ENCODE data around the gene PRMT9. TPM values are rescaled to one million over a fixed set of nuclear protein-coding genes. Genes with fewer than 3 reads are reported as not detected.
A peak's percentile ranks its signal among the peaks of the same experiment; 100 is the strongest.

The PRMT9 gene
- polyA plus RNA-seq, 1 experiment: 3.3 TPM

DNA sequence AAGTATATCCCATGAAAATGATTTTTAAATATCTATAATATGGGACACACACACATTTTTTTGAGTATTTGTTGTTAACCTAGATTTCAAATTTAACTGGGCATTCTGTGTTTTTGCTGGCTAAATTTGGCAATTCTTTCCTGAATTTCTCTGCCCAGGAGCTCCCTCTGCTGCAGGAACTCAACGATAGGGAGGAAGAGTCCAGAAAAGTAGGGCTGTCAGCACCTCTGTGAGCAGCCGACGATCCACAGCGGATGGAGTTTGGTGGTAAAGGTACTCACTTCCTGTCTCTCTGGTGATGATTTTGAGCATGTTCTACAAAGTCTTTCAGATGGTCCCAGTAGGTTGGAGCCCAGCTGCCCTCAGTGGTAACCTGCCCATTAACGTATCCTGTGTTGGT is 89.9 kb downstream of the PRMT9 start:
- ChIA-PET POLR2A (no interaction called here), CTCF (interaction anchor here (0.5 to 7.7 kb wide), 6 partner anchors 40 to 575 kb away, joined by 3 to 65 read pairs (median 4); no protein-coding TSS in a partner anchor)

DNA sequence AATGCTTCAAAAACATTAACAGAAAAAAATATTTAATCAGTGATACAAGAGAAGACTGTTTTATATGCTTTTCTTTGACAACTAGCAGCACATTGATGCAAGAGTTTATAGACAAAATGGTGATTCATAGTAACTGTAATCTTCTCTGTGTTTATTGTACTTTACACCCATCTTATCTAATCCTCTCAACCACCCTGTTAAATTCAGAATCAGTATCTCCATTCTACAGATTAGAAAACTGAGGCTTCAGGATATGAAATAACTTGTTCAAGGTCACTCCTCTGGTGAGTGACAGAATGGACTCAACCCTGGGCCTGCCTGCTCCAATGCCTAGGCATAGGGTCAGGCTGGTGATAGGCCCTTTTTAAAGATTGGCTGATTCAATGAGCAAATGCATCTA is 92.9 kb downstream of the PRMT9 start:
- TF ChIP-seq, protein P1, sequence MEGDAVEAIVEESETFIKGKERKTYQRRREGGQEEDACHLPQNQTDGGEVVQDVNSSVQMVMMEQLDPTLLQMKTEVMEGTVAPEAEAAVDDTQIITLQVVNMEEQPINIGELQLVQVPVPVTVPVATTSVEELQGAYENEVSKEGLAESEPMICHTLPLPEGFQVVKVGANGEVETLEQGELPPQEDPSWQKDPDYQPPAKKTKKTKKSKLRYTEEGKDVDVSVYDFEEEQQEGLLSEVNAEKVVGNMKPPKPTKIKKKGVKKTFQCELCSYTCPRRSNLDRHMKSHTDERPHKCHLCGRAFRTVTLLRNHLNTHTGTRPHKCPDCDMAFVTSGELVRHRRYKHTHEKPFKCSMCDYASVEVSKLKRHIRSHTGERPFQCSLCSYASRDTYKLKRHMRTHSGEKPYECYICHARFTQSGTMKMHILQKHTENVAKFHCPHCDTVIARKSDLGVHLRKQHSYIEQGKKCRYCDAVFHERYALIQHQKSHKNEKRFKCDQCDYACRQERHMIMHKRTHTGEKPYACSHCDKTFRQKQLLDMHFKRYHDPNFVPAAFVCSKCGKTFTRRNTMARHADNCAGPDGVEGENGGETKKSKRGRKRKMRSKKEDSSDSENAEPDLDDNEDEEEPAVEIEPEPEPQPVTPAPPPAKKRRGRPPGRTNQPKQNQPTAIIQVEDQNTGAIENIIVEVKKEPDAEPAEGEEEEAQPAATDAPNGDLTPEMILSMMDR (IDR thresholded peaks at IDR 0.05; ENCODE audit: insufficient read depth, low read depth, low read length): no peak
- H3K36me3 ChIP-seq (ENCODE audit: control insufficient read depth, insufficient read depth, low read length): no peaks in the 10 kb centered on the region
- ChIA-PET CTCF (interaction anchor here (0.6 to 3.1 kb wide), 15 partner anchors 9 to 574 kb away, joined by 3 to 35 read pairs (median 6); no protein-coding TSS in a partner anchor), POLR2A (no interaction called here)
- DNase-seq (ENCODE audit: low read depth): no peak
- no peaks in the 10 kb centered on the region for H3K27me3 ChIP-seq (ENCODE audit: control insufficient read depth, insufficient read depth, low read length)
- H3K4me3 ChIP-seq (ENCODE audit: low read depth, low read length): no peak overlapping the region

More for the DNA sequence above, 89.9 kb downstream of the PRMT9 start:
- DNase-seq (ENCODE audit: low read depth): no peak
- H3K36me3 ChIP-seq (ENCODE audit: control insufficient read depth, insufficient read depth, low read length): no peaks in the 10 kb centered on the region
- no peak overlapping the region for H3K4me3 ChIP-seq (ENCODE audit: low read depth, low read length)
- TF ChIP-seq, protein P1 (IDR thresholded peaks at IDR 0.05; ENCODE audit: insufficient read depth, low read depth, low read length): peak; percentile 9; the same call in 1 of the 2 replicates
- no peaks in the 10 kb centered on the region for H3K27me3 ChIP-seq (ENCODE audit: control insufficient read depth, insufficient read depth, low read length)

GRCh38 chr4:147590249-147590920 is 93.6 kb downstream of the PRMT9 start:
- POLR2A ChIA-PET: no interaction called here
- TF ChIP-seq, protein P1 (IDR thresholded peaks at IDR 0.05; ENCODE audit: insufficient read depth, low read depth, low read length): peak; percentile 71
- CTCF ChIA-PET: interaction anchor here (0.6 to 3.1 kb wide), 26 partner anchors 8 to 1264 kb away, joined by 3 to 35 read pairs (median 4); no protein-coding TSS in a partner anchor
- Histone ChIP-seq H3K36me3 (ENCODE audit: control insufficient read depth, insufficient read depth, low read length) (no peaks in the 10 kb centered on the region), H3K4me3 (ENCODE audit: low read depth, low read length) (no peak overlapping the region), H3K27me3 (ENCODE audit: control insufficient read depth, insufficient read depth, low read length) (no peaks in the 10 kb centered on the region)
- DNase-seq (ENCODE audit: low read depth): no peak

DNA sequence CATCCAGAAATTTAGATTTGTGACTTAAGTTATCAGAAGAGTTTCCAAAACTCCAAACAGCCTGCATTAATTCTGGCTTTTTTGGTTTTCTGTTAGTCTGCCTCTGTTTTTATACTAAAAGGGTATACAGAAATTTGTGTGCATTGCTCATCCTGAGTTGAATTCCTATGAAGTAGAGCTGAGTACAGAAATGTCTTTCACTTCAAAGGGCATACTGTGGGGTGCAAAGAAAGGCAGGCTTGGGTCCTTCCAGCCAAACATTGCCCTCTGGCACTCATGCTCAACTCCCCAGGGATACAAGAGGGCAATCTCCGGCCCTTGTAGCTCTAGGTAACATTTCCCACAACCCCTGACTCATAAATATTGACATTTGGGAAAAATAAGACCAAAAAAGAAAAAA is 94.4 kb downstream of the PRMT9 start:
- POLR2A ChIA-PET: no interaction called here

More for the DNA sequence above, 94.4 kb downstream of the PRMT9 start:
- H3K4me3 ChIP-seq (ENCODE audit: low read depth, low read length): no peak overlapping the region
- H3K27me3 ChIP-seq (ENCODE audit: control insufficient read depth, insufficient read depth, low read length): no peaks in the 10 kb centered on the region
- H3K36me3 ChIP-seq (ENCODE audit: control insufficient read depth, insufficient read depth, low read length): no peaks in the 10 kb centered on the region
- CTCF ChIA-PET: interaction anchor here (0.6 to 3.1 kb wide), 26 partner anchors 10 to 1263 kb away, joined by 3 to 35 read pairs (median 3); no protein-coding TSS in a partner anchor
- DNase-seq (ENCODE audit: low read depth): no peak
- TF ChIP-seq, protein P1 (IDR thresholded peaks at IDR 0.05; ENCODE audit: insufficient read depth, low read depth, low read length): no peak

Other genes with a start within 250 kb of the PRMT9 start
- 7.6 and 12.0 TPM in 2 replicates for gene EDNRA, start 203.1 kb downstream of the PRMT9 start, polyA plus RNA-seq (2011; rRNA removed)
- gene TMEM184C, start 66.8 kb downstream of the PRMT9 start, polyA plus RNA-seq (2011; rRNA removed): 27.1 and 35.1 TPM in 2 replicates
- gene ARHGAP10, start 47.9 kb upstream of the PRMT9 start, polyA plus RNA-seq (2011; rRNA removed): 17.6 and 20.2 TPM in 2 replicates